ENCODE measurements around the gene EFCAB6. TPM values are rescaled to one million over a fixed set of nuclear protein-coding genes. Genes with fewer than 3 reads are reported as not detected.

The EFCAB6 gene
- total RNA-seq, 4 donors from 2014 or later: 1.2 to 4.0 (median 3.0) TPM

DNA sequence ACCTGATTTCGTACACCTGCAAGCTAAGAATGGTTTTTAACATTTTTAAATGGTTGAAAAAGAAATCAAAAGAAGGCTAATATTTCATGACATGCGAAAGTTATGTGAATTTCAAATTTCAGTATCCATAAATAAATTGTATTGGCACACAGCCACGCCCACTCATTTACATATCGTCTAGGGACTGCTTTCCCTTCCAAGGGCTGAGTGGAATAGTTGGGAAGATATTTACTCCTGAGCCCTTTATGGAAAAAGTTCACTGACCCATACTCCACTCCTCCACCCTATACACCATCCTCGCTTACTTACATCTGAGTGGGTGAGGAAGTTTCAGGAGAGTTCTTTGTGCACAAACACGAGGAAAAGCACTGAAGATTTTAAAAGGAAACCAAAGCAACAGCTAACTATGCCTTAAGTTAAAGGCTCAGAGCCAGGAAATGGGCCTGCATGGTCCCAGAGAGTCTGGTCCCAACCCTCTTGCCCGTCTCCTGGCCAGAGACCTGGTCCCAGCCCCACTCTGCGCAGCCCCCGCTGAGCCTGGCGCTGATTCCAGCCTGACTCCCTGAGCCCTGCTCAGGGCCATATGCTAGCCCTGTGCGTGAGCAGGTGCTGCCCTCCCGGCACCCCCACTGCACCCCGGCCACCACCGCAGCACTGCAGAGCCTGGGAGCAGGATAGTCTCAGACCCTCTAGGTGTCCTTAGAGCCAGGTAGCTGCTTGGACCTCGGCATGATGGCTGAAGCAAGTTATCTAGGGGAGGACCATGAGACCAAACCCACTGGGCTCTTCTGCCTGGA is 69.8 kb downstream of the EFCAB6 start:
- TF ChIP-seq POLR2AphosphoS5 (IDR thresholded peaks at IDR 0.05) (no peak), CTCF (IDR thresholded peaks at IDR 0.05) (no peak), POLR2A (IDR thresholded peaks at IDR 0.05; ENCODE audit: low read depth) (no peak), EP300 (IDR thresholded peaks at IDR 0.05) (no peak)
- Histone ChIP-seq H3K4me3 (no peak overlapping the region), H3K36me3 (no peaks in the 10 kb centered on the region), H3K27ac (replicated peaks in 1 of 4) (no peak overlapping the region), H3K27me3 (peaks cover 0 to 23% (median 0%) of the 10 kb centered on the region in 4 donors), H3K9me3 (no peaks in the 10 kb centered on the region), H3K4me1 (peaks cover 4 to 13% (median 10%) of the 10 kb centered on the region in 4 donors)
- DNase-seq (ENCODE audit: extremely low spot score): no peak
- intact Hi-C loops (cut with DNase I): no loop called here
- WGBS: 90% methylated on average over 15 of the region's 15 CpGs

GRCh38 chr22:43740587-43741270 is 71.4 kb downstream of the EFCAB6 start:
- Histone ChIP-seq H3K4me3 (no peak overlapping the region), H3K9me3 (no peaks in the 10 kb centered on the region), H3K27me3 (peaks cover 0 to 23% (median 0%) of the 10 kb centered on the region in 4 donors), H3K27ac (replicated peaks in 1 of 4) (no peak overlapping the region), H3K36me3 (no peaks in the 10 kb centered on the region), H3K4me1 (peaks cover 4 to 13% (median 10%) of the 10 kb centered on the region in 4 donors)
- WGBS: 61% methylated on average over 19 of the region's 19 CpGs
- no peak for DNase-seq (ENCODE audit: extremely low spot score)
- TF ChIP-seq EP300 (IDR thresholded peaks at IDR 0.05): no peak
- TF ChIP-seq CTCF (IDR thresholded peaks at IDR 0.05): no peak
- TF ChIP-seq POLR2AphosphoS5 (IDR thresholded peaks at IDR 0.05): no peak
- no peak for TF ChIP-seq POLR2A (IDR thresholded peaks at IDR 0.05; ENCODE audit: low read depth)
- intact Hi-C loops (cut with DNase I): no loop called here

DNA sequence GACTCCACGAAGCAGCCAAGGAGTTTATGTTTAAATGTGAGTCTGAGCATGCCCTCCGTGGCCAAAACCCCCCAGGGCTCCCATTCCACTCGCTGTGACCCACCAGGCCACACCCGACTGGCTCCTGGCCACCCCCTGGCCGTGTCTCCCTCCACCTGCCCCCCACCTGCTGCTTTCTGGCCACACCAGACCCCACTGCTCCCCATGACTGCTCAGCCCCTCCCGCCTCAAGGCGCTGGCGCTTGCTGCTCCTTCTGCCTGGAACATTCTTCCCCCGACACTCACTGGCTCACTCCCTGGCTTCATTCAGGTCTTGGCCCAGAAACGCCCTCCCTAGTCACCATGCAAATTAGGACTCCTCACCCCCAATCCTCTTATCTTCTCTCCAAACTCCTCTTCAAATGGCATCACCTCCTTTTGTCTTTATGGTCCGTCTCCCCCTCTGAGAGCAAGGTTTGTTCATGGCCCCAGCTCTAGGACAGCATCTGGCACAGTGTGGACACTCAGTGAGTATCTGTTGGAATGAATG is 72.2 kb downstream of the EFCAB6 start:
- no peak for DNase-seq (ENCODE audit: extremely low spot score)
- TF ChIP-seq POLR2A (IDR thresholded peaks at IDR 0.05; ENCODE audit: low read depth) (no peak), EP300 (IDR thresholded peaks at IDR 0.05) (no peak)
- WGBS: 74% methylated on average over 11 of the region's 11 CpGs
- peaks cover 0 to 23% (median 0%) of the 10 kb centered on the region in 4 donors for H3K27me3 ChIP-seq
- no peak overlapping the region for H3K4me3 ChIP-seq
- no peaks in the 10 kb centered on the region for H3K9me3 ChIP-seq
- intact Hi-C loops (cut with DNase I): no loop called here
- H3K4me1 ChIP-seq: peaks cover 4 to 6% (median 5%) of the 10 kb centered on the region in 4 donors
- no peaks in the 10 kb centered on the region for H3K36me3 ChIP-seq
- no peak overlapping the region for H3K27ac ChIP-seq (replicated peaks in 1 of 4)

GRCh38 chr22:43737150-43737828 is 74.8 kb downstream of the EFCAB6 start:
- Histone ChIP-seq H3K36me3 (no peaks in the 10 kb centered on the region), H3K27me3 (peaks cover 0 to 18% (median 0%) of the 10 kb centered on the region in 4 donors), H3K4me3 (no peak overlapping the region), H3K9me3 (no peaks in the 10 kb centered on the region), H3K4me1 (peaks cover 0 to 4% (median 0%) of the 10 kb centered on the region in 4 donors), H3K27ac (replicated peaks in 1 of 4) (no peak overlapping the region)
- peak; percentile 57 for DNase-seq (ENCODE audit: extremely low spot score)
- TF ChIP-seq CTCF (IDR thresholded peaks at IDR 0.05) (no peak), POLR2A (IDR thresholded peaks at IDR 0.05; ENCODE audit: low read depth) (no peak), POLR2AphosphoS5 (IDR thresholded peaks at IDR 0.05) (no peak), EP300 (IDR thresholded peaks at IDR 0.05) (no peak)
- WGBS: 89% methylated on average over 4 of the region's 4 CpGs
- intact Hi-C loops (cut with DNase I): no loop called here
